ENCODE results near the gene IPO13. TPM values are rescaled to one million over a fixed set of nuclear protein-coding genes. Genes with fewer than 3 reads are reported as not detected.

Gene IPO13
- polyA plus RNA-seq, 1 of the 3 experiments (the other 2 are of a cell fraction) = 15.5 TPM

DNA sequence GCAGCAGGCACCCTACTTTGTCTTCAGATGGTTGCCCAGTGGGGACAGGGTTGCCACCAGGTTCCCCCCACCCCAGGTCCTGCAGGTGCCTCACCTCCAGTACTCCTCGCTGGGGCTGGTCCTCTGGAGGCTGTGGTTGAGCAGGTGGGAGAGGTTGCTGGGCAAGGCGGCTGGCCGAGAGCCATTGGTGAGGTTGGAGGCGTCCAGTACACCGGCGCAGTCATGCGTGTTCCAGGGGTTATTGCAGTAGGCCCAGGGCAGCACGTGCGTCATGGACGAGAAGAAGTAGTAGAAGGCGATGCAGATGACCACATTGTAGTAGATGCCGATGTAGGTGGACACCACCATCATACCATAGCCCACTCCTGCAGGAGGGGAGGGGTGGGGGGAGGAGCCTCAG, 61.5 kb downstream of the IPO13 start:
- Histone ChIP-seq H3K4me1 (ENCODE audit: control insufficient read depth in 1 of 2, insufficient read depth in 2 of 2, low read depth in 1 of 2, low read length in 1 of 2) (peaks cover 5 to 6% of the 10 kb centered on the region in 2 experiments; a peak in 2 of 4 replicates), H3K36me3 (replicated peaks in 1 of 2; ENCODE audit: control insufficient read depth in 1 of 2, insufficient read depth in 2 of 2, low read length in 1 of 2) (no peaks in the 10 kb centered on the region), H3K4me2 (no peak overlapping the region), H3F3A (replicated peaks; ENCODE audit: insufficient read depth) (no peaks in the 10 kb centered on the region), H3K9ac (no peak overlapping the region), H3K9me3 (no peaks in the 10 kb centered on the region), H4K20me1 (ENCODE audit: insufficient read depth) (no peaks in the 10 kb centered on the region), H3K27ac (ENCODE audit: low read depth in 2 of 2, low read length in 1 of 2) (no peak overlapping the region), H3K9me2 (no peaks in the 10 kb centered on the region), H3K27me3 (ENCODE audit: insufficient read depth) (no peaks in the 10 kb centered on the region), H2AFZ (ENCODE audit: low read depth) (no peak overlapping the region), H3K4me3 (ENCODE audit: low read depth in 2 of 2, low read length in 1 of 2) (no peak overlapping the region), H3K79me2 (ENCODE audit: insufficient read depth) (no peaks in the 10 kb centered on the region)
- CTCF ChIA-PET = interaction anchor here (0.7 kb wide), 1 partner anchor 39 kb away, joined by 3 read pairs; no protein-coding TSS in a partner anchor
- TF ChIP-seq RAD21 (IDR thresholded peaks at IDR 0.05; ENCODE audit: low read length) (no peak), NFIC (IDR thresholded peaks at IDR 0.05; ENCODE audit: borderline replicate concordance) (no peak), GATA2 (CRISPR knock-in tag; IDR thresholded peaks at IDR 0.05) (no peak), FOSL2 (IDR thresholded peaks at IDR 0.05; ENCODE audit: borderline replicate concordance, low read depth) (no peak), RFX5 (IDR thresholded peaks at IDR 0.05; ENCODE audit: low read length) (no peak), JUND (IDR thresholded peaks at IDR 0.05) (no peak), POLR2AphosphoS5 (IDR thresholded peaks at IDR 0.05; ENCODE audit: low read depth, low read length) (no peak), TCF12 (IDR thresholded peaks at IDR 0.05) (no peak), TEAD4 (IDR thresholded peaks at IDR 0.05; ENCODE audit: borderline replicate concordance, insufficient read depth) (no peak), FOXJ3 (CRISPR knock-in tag; IDR thresholded peaks at IDR 0.05) (no peak), MXI1 (IDR thresholded peaks at IDR 0.05; ENCODE audit: low read depth, low read length) (no peak), EZH2phosphoT487 (IDR thresholded peaks at IDR 0.05; ENCODE audit: borderline replicate concordance, low read depth) (no peak), CHD2 (IDR thresholded peaks at IDR 0.05; ENCODE audit: low read length, partially characterized antibody) (no peak)
- TF ChIP-seq, protein P1, sequence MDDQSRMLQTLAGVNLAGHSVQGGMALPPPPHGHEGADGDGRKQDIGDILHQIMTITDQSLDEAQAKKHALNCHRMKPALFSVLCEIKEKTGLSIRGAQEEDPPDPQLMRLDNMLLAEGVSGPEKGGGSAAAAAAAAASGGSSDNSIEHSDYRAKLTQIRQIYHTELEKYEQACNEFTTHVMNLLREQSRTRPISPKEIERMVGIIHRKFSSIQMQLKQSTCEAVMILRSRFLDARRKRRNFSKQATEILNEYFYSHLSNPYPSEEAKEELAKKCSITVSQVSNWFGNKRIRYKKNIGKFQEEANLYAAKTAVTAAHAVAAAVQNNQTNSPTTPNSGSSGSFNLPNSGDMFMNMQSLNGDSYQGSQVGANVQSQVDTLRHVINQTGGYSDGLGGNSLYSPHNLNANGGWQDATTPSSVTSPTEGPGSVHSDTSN (IDR thresholded peaks at IDR 0.05) = no peak
- TF ChIP-seq, protein P2, sequence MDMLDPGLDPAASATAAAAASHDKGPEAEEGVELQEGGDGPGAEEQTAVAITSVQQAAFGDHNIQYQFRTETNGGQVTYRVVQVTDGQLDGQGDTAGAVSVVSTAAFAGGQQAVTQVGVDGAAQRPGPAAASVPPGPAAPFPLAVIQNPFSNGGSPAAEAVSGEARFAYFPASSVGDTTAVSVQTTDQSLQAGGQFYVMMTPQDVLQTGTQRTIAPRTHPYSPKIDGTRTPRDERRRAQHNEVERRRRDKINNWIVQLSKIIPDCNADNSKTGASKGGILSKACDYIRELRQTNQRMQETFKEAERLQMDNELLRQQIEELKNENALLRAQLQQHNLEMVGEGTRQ (IDR thresholded peaks at IDR 0.05; ENCODE audit: borderline replicate concordance, low read depth, low read length) = no peak
- POLR2A ChIA-PET = no interaction called here
- no peak for DNase-seq
- 92% methylated on average over 12 of the region's 12 CpGs for WGBS (ENCODE audit: low lambda C conversion rate)

DNA sequence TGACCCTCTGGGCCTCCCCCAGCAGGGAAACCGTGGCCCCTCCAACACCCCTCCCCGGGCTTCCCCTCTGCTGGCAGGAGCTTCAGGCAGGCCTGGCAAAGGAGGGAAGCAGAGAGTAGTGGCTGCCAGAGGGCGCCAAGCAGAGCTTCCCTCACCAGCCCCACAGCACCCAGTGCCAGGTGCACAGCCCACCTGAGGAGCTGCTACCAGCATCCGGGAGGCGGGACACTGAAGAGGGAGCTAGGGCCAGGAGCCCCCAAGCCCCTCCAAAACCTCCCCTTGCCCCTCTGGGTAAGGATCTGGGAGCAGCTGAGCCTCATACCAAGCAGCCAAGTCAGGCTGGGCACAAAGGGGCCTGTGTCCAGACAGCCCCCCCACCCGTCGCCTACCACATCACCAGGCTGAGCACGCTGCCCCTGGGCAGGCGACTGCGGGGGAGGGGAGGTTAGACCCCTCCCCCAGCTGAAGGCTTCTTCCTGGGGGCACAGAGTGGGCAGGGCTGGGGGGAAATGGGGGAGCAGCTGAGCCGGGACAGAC, 64.3 kb downstream of the IPO13 start:
- H3K27me3 ChIP-seq (ENCODE audit: insufficient read depth) = no peaks in the 10 kb centered on the region
- 100% methylated on average over 1 of the region's 11 CpGs for WGBS (ENCODE audit: low lambda C conversion rate)
- H3F3A ChIP-seq (replicated peaks; ENCODE audit: insufficient read depth) = no peaks in the 10 kb centered on the region
- no peak for TF ChIP-seq RXRA (IDR thresholded peaks at IDR 0.05; ENCODE audit: borderline replicate concordance, low read depth)
- ChIA-PET POLR2A (no interaction called here), CTCF (interaction anchor here (0.7 to 8.4 kb wide), 6 partner anchors 8 to 74 kb away, joined by 3 to 77 read pairs (median 6); partner anchors contain the start of gene SLC6A9)
- H3K9me2 ChIP-seq = no peaks in the 10 kb centered on the region
- no peak for DNase-seq
- no peaks in the 10 kb centered on the region for H4K20me1 ChIP-seq (ENCODE audit: insufficient read depth)
- H3K4me3 ChIP-seq (ENCODE audit: low read depth in 2 of 2, low read length in 1 of 2) = no peak overlapping the region
- no peak overlapping the region for H3K4me2 ChIP-seq
- H3K9me3 ChIP-seq = no peaks in the 10 kb centered on the region
- no peak overlapping the region for H3K27ac ChIP-seq (ENCODE audit: low read depth in 2 of 2, low read length in 1 of 2)
- no peaks in the 10 kb centered on the region for H3K36me3 ChIP-seq (replicated peaks in 1 of 2; ENCODE audit: control insufficient read depth in 1 of 2, insufficient read depth in 2 of 2, low read length in 1 of 2)
- H3K79me2 ChIP-seq (ENCODE audit: insufficient read depth) = no peaks in the 10 kb centered on the region
- no peak overlapping the region for H2AFZ ChIP-seq (ENCODE audit: low read depth)
- H3K4me1 ChIP-seq (ENCODE audit: control insufficient read depth in 1 of 2, insufficient read depth in 2 of 2, low read depth in 1 of 2, low read length in 1 of 2) = peaks cover 3 to 6% of the 10 kb centered on the region in 2 experiments; a peak in 2 of 4 replicates
- H3K9ac ChIP-seq = no peak overlapping the region

Data from SK-N-SH (cell line).